Stomach (tissue), 9 donors: ENCODE measurements around the gene THSD7A. TPM values are rescaled to one million over a fixed set of nuclear protein-coding genes. Genes with fewer than 3 reads are reported as not detected.

ENCODE experiments used
- DNase-seq, 2 donors: peaks; one replicate each; pipeline versions ENCODE4 v3.0.0 to v3.0.0-alpha.2; 2013 to 2019
- H3K27ac ChIP-seq, 5 donors: fragments of 200-600 bp in 4 of 5; sonication (generic) in 4 of 5; one replicate each; pipeline ENCODE4 v1.5.1; 2013 to 2019; ENCODE audit warnings: mild to moderate bottlenecking in 1 of 5, moderate library complexity in 1 of 5
- H3K27me3 ChIP-seq, 3 donors: fragments of 200-600 bp; sonication (generic); one replicate each; pipeline ENCODE4 v1.5.1; 2017 to 2019; ENCODE audit warnings: mixed run types in 1 of 3
- H3K36me3 ChIP-seq, 4 donors: fragments of 200-600 bp; sonication (generic); 1 replicate in 3 of 4; 2 replicates in 1 of 4; pipeline ENCODE4 v1.5.1; 2016 to 2019
- H3K4me1 ChIP-seq, 4 donors: fragments of 200-600 bp; sonication (generic); one replicate each; pipeline ENCODE4 v1.5.1; 2016 to 2019
- H3K4me3 ChIP-seq, 4 donors: fragments of 200-600 bp; sonication (generic) in 3 of 4; one replicate each; pipeline ENCODE4 v1.5.1; 2016 to 2019; ENCODE audit warnings: mild to moderate bottlenecking in 1 of 4
- H3K9me3 ChIP-seq, 4 donors: fragments of 200-600 bp; sonication (generic); one replicate each; pipeline ENCODE4 v1.5.1; 2016 to 2019
- EP300 ChIP-seq: sonication (generic); formaldehyde crosslinking; IDR thresholded peaks from one replicate; pipeline ENCODE4 v1.6.1; 2017; ENCODE audit warnings: antibody characterized with exemption
- POLR2A ChIP-seq, 4 donors: fragments of 450-650 bp; IDR thresholded peaks; one replicate each; pipeline ENCODE4 v1.6.1; 2016; ENCODE audit warnings: antibody characterized with exemption in 4 of 4, control low read depth in 2 of 4, mild to moderate bottlenecking in 1 of 4, moderate library complexity in 1 of 4
- POLR2AphosphoS5 ChIP-seq, 3 donors: sonication (generic); formaldehyde crosslinking; IDR thresholded peaks; one replicate each; pipeline ENCODE4 v1.6.1; 2016; ENCODE audit warnings: antibody characterized with exemption in 3 of 3
- WGBS, 5 donors: extraction: QIAGEN DNeasy Blood & Tissue Kit in 3 of 5; methylation state at CpG; one replicate each; pipeline versions ENCODE4 v1.1.5 to v1.1.7; 2013 to 2018; 5-methylcytosine and 5-hydroxymethylcytosine counted together
- intact Hi-C: fragments of 100-400 bp; cut with DNase I; formaldehyde crosslinking; loops from one replicate; pipeline ENCODE4 v1.15.1; 2023; ENCODE audit warnings: low total_unique reads
- polyA plus RNA-seq, 3 donors: library from polyadenylated mRNA; stranded (reverse); fragments of 200-250 nt; gene quantifications; one replicate each; pipeline ENCODE4 v1.2.3, GENCODE V29; 2013
- total RNA-seq, 5 donors: library from RNA; depleted of rRNA; stranded (reverse); fragments of >200 nt; gene quantifications; one replicate each; pipeline versions ENCODE4 v1.1.0 to v1.2.3, GENCODE V29; 2014 to 2016
- TF ChIP-seq, protein P1 (sequence below), 7 experiments: fragments of 450-650 bp in 4 of 7; fragments of 200-600 bp in 3 of 7; sonication (generic) in 3 of 7; IDR thresholded peaks; one replicate each; pipeline ENCODE4 v1.5.1; 2016 to 2019; ENCODE audit warnings: antibody characterized with exemption in 7 of 7, control low read depth in 2 of 7, mild to moderate bottlenecking in 1 of 7
- donor health status: healthy with polysubstance abuse.
- donor health status: Bipolar disorder and iron deficiency.
- donor health status: healthy.

Gene THSD7A
- total and polyA plus RNA-seq, 8 donors, result 0.06 to 13.2 (median 0.46) TPM; not detected in 1

DNA sequence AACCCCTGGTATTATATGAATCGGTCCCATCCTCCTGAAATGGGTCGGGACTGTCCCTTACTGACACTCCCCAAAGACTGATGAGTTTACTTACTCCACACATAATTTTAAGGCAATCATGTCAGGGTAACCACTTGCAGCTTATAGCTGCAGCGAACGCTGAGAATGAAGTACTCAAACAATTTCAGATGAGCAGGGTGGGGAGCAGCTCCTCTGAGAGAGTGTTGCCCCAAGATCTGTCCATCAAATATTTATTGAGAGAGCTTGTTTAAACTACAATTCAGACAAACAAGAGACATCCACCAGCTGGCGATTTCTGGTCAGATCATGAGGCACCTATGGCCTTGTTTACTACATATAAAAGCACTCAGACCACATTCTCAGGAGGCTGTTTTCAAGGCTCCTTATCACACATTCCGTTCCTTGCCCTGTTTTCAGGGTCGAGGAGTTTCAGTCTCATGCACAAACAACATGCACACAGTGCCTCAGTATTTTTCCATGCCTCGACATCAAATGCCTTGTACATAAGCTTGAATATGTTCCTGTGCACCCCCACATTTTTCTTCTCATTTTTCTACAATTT lies 80.1 kb downstream of the THSD7A start:
- Histone ChIP-seq H3K27ac (no peak overlapping the region), H3K4me3 (no peak overlapping the region), H3K4me1 (no peaks in the 10 kb centered on the region), H3K9me3 (no peaks in the 10 kb centered on the region), H3K36me3 (no peaks in the 10 kb centered on the region), H3K27me3 (no peaks in the 10 kb centered on the region)
- DNase-seq, result no peak
- intact Hi-C loops, result no loop called here
- TF ChIP-seq POLR2A (IDR thresholded peaks at IDR 0.05) (no peak), EP300 (no peak), POLR2AphosphoS5 (IDR thresholded peaks at IDR 0.05) (no peak)
- TF ChIP-seq, protein P1, sequence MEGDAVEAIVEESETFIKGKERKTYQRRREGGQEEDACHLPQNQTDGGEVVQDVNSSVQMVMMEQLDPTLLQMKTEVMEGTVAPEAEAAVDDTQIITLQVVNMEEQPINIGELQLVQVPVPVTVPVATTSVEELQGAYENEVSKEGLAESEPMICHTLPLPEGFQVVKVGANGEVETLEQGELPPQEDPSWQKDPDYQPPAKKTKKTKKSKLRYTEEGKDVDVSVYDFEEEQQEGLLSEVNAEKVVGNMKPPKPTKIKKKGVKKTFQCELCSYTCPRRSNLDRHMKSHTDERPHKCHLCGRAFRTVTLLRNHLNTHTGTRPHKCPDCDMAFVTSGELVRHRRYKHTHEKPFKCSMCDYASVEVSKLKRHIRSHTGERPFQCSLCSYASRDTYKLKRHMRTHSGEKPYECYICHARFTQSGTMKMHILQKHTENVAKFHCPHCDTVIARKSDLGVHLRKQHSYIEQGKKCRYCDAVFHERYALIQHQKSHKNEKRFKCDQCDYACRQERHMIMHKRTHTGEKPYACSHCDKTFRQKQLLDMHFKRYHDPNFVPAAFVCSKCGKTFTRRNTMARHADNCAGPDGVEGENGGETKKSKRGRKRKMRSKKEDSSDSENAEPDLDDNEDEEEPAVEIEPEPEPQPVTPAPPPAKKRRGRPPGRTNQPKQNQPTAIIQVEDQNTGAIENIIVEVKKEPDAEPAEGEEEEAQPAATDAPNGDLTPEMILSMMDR (IDR thresholded peaks at IDR 0.05), result no peak
- WGBS, 5 donors, result 47 to 65% (median 51%) methylated on average over 8 of the region's 8 CpGs

DNA sequence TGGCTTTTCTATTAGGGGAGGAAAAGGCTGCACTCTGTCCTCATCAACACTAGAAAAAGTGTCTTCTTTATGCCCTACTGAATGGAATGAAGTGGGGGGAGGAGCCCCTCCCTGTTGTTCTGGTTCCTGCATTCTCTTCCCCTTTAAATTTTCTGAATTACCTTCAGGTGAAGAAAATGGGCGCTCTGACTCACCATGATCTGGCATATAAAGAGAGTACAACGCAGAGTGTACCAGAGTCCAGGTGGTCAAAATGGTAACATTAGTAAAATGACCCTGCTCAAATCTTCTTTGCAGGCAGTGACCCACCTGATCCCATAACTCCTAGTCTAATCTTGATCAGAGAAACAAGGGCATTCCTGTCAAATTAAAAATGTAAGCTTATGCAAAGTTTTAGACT lies 80.7 kb downstream of the THSD7A start:
- Histone ChIP-seq H3K9me3 (no peaks in the 10 kb centered on the region), H3K4me1 (no peaks in the 10 kb centered on the region), H3K27me3 (no peaks in the 10 kb centered on the region), H3K36me3 (no peaks in the 10 kb centered on the region), H3K4me3 (no peak overlapping the region), H3K27ac (no peak overlapping the region)
- intact Hi-C loops, result no loop called here
- WGBS, 5 donors, result 77 to 94% (median 91%) methylated on average over 2 of the region's 2 CpGs
- TF ChIP-seq, protein P1 (IDR thresholded peaks at IDR 0.05), result no peak
- TF ChIP-seq POLR2A (IDR thresholded peaks at IDR 0.05), result no peak
- TF ChIP-seq POLR2AphosphoS5 (IDR thresholded peaks at IDR 0.05), result no peak
- no peak for TF ChIP-seq EP300
- DNase-seq, result no peak

DNA sequence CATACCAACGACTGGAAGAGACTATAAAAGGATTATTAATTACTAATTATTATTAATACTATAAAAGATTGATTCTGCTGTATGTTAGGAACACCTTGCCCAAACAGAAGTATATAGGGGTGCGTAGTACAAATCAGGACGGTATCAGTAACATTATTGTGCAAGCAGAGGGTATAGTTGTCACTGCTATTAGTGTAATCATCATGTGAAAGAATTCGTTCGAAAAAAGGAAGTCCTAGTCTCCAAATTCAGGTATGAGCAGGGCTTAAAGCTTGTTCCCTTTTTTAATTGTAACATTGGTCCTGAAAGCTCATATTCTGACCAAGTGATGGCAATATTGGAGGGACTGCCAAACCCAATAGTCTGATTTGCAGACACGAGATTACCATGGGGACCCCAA lies 81.8 kb downstream of the THSD7A start:
- Histone ChIP-seq H3K36me3 (no peaks in the 10 kb centered on the region), H3K27ac (no peak overlapping the region), H3K4me3 (no peak overlapping the region), H3K27me3 (no peaks in the 10 kb centered on the region), H3K4me1 (no peaks in the 10 kb centered on the region), H3K9me3 (no peaks in the 10 kb centered on the region)
- WGBS, 5 donors, result 65 to 88% (median 79%) methylated on average over 6 of the region's 6 CpGs
- intact Hi-C loops, result no loop called here
- DNase-seq, result no peak
- TF ChIP-seq POLR2AphosphoS5 (IDR thresholded peaks at IDR 0.05) (no peak), EP300 (no peak), POLR2A (IDR thresholded peaks at IDR 0.05) (no peak)
- TF ChIP-seq, protein P1 (IDR thresholded peaks at IDR 0.05), result no peak

DNA sequence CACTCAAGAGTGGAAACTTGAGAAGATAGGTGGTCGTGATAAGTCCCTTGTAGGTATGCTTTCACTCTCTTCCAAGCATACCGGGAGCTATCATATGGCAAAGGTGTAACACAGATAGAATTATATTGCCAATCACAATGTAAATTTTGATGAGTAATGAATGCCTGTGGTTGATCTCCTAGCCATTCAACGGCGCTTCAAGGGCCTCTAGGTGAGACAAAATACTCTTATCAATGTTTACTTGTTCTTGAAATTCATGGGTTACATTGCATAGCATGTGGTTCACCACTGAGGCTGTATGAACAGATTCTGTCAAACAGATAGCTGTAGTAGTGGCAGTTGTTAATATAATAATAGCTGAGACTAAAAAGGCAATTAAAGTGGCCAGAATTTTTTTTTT lies 82.4 kb downstream of the THSD7A start:
- DNase-seq, result no peak
- TF ChIP-seq EP300, result no peak
- TF ChIP-seq, protein P1 (IDR thresholded peaks at IDR 0.05), result no peak
- no peak for TF ChIP-seq POLR2A (IDR thresholded peaks at IDR 0.05)
- peak in 1 of 3 donors; percentile 18 for TF ChIP-seq POLR2AphosphoS5 (IDR thresholded peaks at IDR 0.05)
- 25 to 55% (median 47%) methylated on average over 4 of the region's 4 CpGs for WGBS, 5 donors
- H3K36me3 ChIP-seq, result no peaks in the 10 kb centered on the region
- H3K27me3 ChIP-seq, result no peaks in the 10 kb centered on the region
- no peak overlapping the region for H3K4me3 ChIP-seq
- H3K9me3 ChIP-seq, result no peaks in the 10 kb centered on the region
- H3K4me1 ChIP-seq, result no peaks in the 10 kb centered on the region
- intact Hi-C loops, result no loop called here
- no peak overlapping the region for H3K27ac ChIP-seq
